GM18519 (cell line): ENCODE measurements around the gene MMP28.

Experiments used
- ATAC-seq: cut with Tn5 transposase; IDR thresholded peaks from one replicate; pipeline ENCODE4 v1.9.1; 2021; ENCODE audit warnings: mild to moderate bottlenecking, moderate library complexity; ENCODE audit not compliant: unreplicated experiment, low FRiP score

The MMP28 gene

GRCh38 chr17:35745749-35746320, 49.6 kb downstream of the MMP28 start:
- ATAC-seq = no peak

- ATAC-seq = no peak
These were observed 50.2 kb downstream of the MMP28 start for GRCh38 chr17:35745246-35745645.

GRCh38 chr17:35744830-35745229, 50.6 kb downstream of the MMP28 start:
- ATAC-seq = no peak

GRCh38 chr17:35743626-35744328, 51.7 kb downstream of the MMP28 start:
- ATAC-seq = no peak

GRCh38 chr17:35742896-35743477, 52.5 kb downstream of the MMP28 start:
- no peak for ATAC-seq

- ATAC-seq = no peak
These were observed 52.9 kb downstream of the MMP28 start for GRCh38 chr17:35742496-35742895.

- ATAC-seq = no peak
These were observed 54.2 kb downstream of the MMP28 start for GRCh38 chr17:35740997-35741931.

- ATAC-seq = no peak
These were observed 55.2 kb downstream of the MMP28 start for GRCh38 chr17:35740216-35740615.

GRCh38 chr17:35738519-35739133, 56.8 kb downstream of the MMP28 start:
- ATAC-seq = no peak

- ATAC-seq = no peak
These were observed 59.2 kb downstream of the MMP28 start for GRCh38 chr17:35736236-35736635.

- ATAC-seq = no peak
These were observed 60.2 kb downstream of the MMP28 start for GRCh38 chr17:35735036-35735805.

GRCh38 chr17:35734396-35734795, 61.0 kb downstream of the MMP28 start:
- ATAC-seq = no peak

- ATAC-seq = no peak
These were observed 62.1 kb downstream of the MMP28 start for GRCh38 chr17:35733366-35733765.

GRCh38 chr17:35732806-35733136, 62.7 kb downstream of the MMP28 start:
- no peak for ATAC-seq

- no peak for ATAC-seq
These were observed 63.3 kb downstream of the MMP28 start for GRCh38 chr17:35731917-35732805.

- ATAC-seq = no peak
These were observed 64.1 kb downstream of the MMP28 start, which contains the start of gene RASL10B for GRCh38 chr17:35731239-35731916. Gene RASL10B (plus strand): TSS chr17:35731639. CDS start chr17:35735185, 3,546 bp downstream.

- no peak for ATAC-seq
These were observed 64.9 kb downstream of the MMP28 start for GRCh38 chr17:35730400-35731005.

GRCh38 chr17:35729405-35729833, 66.0 kb downstream of the MMP28 start:
- ATAC-seq = no peak
